ENCODE data around the gene GRB10.
A peak's percentile ranks its signal among the peaks of the same experiment; 100 is the strongest.

GRB10 gene

DNA sequence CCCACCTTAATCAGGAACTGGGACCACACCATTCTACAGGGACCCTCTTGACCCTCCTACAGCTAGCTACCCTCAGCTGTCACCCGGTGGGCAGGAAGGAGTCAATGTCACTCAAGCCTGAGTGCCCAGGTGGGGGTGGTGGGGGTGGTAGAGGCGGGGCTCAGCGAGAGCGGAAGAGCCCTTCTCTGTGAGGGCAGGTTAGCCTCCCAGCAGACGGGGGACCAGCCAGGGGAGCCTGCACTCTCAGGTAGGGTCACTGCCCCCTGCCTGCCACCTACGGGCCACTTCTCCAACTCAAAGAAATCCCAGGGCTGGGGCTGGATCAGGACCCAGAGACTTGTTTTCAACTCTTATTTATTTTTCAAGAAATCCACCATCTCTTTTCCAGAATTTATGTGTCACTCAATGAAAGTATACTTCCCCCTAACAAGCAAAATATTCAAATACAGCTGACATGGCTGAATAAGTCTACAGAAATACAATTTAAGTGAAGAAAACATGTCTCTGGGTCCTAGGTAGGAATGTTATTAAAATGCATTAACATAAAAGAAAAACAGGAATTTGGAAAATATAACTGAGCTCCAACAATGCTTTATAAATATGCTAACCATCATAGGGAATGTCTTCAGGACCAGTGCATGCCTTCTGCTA lies 154.1 kb downstream of the GRB10 start:
- DNase-seq, result no peak

DNA sequence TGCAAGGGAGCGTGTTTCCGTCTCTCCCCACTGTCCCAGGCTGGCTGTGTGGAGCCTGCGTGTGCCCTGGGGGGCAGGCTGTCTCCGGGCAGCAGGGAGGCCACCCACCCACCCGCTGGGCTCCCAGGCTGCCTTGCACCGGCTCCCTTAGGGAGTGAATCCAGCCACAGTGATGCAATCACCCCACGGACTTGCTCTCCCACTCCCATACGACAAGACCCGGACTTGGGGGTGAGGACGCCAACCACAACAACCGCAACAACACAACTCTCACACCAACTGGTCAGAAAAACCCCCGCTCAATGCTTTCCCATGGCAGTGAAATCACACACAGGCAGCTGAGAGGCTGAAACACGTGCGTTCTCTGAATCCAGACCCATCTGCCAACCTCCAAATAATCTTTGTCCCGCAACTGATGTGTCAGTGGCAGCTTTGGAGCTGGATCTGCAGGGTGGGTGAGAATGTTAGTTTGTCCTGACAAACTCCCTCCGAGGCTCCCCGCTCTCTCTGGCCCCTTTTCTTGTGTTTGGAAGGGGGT lies 154.8 kb downstream of the GRB10 start:
- no peak for DNase-seq

DNA sequence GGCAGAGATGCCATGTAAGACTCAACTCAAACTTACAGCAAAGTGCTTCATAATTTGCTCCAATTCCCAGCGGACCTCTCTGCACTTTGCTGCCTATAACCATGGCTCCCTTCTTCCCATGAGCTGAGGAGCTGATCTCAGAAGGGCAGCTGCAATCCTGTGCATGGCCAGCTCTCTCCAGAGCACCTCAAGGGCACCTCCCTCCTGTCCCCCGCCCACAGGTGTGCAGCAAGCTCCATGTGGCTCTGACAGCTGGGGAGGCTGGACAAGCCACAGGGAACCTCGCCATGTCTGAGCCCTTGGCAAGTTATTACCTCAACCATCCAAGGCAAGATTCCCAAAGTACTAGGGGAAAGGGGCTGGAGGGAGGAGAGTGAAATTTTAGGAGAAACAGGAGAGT lies 156.4 kb downstream of the GRB10 start:
- DNase-seq, result no peak

DNA sequence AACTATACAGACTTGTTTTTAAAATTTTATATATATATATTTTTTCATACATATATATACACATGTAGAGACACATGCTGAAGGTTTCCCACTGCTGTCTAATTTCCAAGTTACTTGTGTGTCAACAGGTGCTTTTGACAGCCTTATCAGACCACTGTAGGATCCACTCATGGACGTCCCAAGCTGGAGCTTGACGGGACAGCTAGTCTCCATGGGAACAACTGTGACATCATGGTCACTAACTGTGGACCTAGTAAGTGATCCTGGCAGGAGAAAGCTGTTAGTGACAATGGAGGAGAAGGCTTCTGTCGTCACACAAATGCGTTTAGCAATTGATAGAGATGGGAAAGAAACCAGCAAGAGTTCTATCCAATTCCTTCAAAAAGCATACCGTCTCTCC lies 157.3 kb downstream of the GRB10 start:
- no peak for DNase-seq

DNA sequence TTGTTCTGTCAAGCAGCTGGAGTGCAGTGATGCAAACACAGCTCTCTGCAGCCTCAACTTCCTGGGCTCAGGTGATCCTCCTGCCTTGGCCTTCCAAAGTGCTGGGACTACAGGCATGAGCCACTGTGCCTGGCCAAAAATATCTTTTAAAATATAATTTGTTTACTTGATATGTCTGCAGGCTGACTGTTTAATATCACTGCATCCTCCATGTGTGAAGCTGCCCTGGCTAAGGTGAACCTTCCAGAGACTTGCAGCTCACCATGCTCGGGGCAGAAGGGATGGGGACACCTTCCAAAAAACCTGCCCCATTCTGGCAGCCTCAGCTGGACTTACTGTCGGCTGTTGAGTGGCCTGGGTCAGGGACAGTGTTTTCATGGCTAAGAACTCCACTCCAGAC lies 159.9 kb downstream of the GRB10 start:
- no peak for DNase-seq

DNA sequence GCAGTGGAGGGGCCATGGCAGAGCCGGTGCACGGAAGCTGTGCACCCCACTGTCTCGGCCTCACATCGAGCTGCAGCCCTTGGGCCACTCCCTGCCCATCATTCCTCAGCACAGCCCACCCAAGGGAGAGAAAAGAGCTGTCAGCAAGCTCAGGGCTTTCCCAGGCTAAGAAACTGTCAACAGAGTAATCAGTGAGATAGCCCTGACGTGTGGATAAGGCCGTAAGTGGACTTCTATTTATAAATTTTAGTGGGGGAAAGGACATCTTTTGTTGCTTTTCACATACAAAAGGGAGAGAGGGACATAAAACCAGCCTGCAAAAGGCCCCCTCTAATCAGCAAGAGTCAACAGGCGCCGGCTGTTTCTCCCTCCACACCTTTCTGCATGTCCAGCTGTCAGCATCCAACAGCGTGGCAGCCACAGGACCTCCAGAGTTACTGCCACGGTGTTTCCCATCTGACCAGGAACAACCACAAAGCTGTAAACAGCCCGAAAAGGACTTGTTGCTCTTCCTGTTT lies 160.7 kb downstream of the GRB10 start:
- DNase-seq, result no peak

DNA sequence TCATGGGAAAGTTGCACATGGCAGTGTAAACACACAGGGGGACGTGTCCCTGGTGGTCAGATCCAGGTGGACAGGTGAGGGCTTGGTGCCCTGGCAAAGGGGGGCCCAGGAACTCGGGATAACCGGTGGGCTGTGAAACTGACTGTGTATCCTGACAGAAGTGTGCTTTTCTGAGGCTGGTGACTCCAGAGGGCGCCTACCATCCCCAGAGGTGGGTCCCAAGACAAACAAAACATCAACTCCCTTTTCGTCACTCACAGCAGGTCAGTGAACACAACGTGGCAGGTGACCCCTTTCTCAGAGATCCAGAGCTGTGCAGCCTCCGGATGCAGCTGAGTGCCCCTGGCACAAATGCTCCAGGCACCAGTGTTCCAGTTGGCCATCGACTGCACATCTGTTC lies 161.5 kb downstream of the GRB10 start:
- no peak for DNase-seq

DNA sequence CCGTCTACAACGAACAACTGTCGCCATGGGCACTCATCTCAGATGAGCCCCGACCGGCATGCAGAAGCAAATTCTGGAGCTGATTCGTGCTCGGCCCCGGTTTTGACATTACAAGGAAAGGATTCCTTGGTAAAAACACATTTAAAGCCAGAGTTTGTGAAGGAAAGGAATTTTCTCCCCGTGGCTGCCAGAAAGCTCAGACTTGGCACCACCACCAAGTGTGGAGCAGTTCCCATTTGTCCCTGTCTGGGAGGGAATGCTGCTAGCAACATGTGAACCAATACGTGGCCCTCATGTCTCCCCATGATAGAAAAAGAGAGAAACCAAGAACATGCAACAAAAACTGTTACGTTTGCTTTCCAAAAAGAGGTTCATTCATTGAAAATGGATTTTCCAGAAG lies 162.3 kb downstream of the GRB10 start:
- no peak for DNase-seq

DNA sequence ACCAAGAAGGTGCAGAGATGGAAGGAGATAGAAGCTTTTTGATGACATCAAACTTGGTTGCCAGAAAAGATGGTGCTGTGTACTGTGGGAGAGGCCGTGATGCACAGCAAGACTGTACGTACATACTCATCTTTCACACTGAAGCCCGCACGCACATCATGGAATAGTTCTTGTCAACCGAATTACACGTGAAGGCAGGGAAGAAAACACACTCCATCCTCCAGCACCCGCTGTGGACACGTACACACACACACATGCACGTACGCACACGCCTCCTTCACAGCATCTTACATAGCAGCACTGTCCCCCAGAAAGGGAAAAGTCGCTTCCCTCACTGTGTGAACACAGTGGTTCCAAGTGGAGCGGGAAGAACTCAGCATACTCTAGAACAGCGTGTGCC lies 163.0 kb downstream of the GRB10 start:
- no peak for DNase-seq

DNA sequence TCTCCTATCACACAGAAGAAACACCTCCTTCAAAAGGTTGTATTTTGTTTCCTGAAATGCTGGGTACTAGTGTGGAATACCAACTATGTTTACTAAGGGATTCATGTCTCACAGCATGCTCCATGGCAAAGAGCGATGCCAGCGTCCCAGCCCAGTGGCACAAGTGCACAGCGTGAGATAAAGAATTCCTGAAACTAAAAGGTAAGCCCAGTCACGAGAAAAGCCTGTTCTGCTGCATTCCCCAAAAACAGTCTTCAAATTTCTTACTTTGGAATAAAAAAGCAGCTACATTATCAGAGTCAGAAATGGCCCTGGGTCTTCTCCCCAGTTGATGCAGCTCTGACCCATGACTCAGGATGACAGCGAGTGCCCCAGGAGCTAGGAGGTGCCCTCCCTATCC lies 164.4 kb downstream of the GRB10 start:
- DNase-seq, result no peak

DNA sequence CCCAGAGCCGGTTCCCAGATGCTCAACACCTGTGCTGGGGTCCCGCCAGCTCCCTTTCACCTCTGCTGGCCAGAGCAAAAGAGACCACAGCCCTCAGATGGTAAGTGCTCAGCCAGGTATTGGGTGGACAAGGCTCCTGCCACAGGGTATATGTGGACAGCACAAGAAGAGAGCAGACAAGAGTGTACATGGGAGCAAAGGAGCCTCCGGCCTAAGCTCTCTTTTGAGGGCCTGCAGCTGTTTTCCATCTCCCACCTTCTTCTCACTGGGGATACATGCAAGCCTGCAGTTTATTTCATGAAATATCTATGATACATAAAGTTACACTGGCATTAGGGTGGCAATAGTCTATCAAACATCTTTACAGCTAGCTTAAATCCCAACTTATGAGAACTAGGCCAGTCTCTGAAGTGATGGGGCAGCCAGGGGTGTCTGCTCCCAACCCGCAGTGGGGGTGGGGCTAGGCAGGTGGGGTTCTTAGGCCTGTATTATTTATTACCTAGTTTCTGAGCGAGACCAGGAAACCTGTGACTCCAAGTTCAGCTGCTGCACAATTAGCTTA lies 167.1 kb downstream of the GRB10 start:
- no peak for DNase-seq

DNA sequence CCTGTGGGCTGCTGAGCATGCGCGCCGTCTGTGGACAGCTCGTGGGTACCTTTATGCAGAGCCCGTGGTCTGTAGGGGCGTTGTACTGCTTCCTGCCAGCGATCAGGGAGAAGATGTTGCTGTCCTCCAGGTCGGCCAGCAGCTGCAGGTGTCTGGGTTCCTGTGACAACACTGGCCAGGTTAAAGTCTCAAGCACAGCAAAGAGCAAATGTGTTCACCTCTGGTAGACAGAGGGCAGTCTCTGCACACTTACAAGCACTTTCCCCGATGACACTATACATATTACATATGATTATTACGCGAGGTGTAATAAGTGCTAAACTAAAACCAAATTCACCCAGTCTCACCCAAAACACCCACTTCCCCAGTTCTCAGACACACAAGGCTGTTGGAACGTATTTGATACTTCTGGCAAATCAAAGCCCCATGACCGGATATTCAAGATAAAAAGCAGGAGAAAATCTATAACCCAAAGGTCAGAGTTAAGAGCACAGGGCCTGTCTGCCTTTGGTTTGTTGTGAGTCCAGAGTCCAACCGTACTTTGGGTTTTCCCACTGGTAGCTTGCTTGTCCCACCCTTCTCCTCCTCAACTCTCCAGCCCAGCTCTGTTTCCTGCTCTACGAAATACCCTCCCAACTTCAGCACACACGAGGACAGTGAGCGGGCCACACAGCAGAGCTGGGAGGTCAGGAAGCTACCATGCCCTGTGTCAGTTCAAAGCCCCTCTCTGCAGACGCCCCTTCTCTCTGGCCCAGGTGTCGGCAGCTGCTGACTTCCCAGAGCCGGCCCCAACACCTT lies 167.8 kb downstream of the GRB10 start:
- DNase-seq, result no peak

DNA sequence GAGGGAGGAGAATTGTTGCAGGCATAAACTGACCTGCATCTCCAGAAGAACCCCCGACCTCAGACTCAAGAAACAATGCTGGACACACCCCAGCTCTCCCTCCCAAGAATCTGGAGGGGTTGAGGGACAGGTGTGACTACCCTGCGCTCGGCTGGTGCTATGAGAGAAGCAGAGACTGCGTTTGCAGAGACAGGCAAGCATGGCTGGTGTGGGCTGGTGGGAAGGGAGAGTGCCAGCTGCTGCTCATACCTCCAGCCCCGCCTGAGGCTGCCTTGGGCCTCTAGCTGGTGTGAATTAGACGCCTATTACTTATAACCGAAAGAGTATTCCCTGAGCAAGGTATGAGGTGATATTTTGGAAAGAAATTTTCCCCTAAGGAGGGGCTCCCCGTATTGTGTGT lies 169.2 kb downstream of the GRB10 start:
- no peak for DNase-seq

DNA sequence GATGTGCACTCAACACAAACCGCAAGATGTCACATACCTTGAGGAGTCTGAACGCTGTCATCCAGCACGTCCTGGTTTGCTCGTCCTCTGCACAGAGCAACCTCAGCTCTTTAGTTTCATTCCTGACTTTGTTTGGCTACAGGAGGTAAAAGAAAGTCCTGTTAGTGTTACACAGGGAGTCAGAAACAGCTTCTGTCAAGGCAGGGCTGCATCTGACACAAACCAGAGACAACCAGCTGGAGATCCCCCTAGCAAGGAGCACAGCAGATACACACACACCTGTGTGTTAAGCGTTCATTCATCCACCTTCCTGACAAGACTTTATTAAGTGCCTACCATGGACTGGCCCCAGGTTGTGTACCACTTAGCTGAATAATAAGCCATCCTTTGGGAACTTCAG lies 170.0 kb downstream of the GRB10 start:
- DNase-seq, result no peak

DNA sequence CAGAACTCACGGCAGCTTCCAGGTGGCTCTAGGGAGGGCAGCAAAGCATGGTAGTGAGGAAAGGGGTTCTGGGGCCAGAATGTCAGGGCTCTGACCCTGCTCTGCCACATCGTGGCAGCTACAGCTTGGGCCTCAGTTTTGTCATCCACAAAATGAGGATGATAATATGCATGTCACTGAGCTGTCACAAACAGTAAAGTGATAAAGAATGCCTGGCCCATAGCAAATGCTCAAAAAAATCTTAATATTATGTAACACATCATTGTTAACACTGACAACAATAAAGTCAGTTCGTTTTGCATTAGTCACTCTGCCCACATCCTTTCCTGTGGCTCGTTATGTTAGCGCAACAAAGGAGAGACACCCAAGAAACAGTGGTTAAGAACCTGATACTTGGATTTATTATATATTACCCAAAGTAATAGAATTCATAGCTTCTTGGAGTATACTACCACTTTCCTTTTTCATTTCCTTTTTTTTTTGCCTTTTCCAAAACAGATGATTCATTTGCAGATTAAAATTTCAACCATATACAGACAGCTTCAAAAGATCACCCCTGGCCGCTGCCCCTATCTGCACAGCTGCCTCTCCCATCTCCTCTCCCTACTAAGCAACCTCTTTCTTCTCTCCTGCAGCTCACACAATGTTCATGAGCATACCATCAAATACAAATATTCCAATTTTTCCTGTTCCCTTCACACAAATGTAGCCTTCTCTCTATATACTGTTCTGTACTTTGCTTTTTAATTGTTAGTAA lies 172.0 kb downstream of the GRB10 start:
- DNase-seq, result peak; percentile 58

DNA sequence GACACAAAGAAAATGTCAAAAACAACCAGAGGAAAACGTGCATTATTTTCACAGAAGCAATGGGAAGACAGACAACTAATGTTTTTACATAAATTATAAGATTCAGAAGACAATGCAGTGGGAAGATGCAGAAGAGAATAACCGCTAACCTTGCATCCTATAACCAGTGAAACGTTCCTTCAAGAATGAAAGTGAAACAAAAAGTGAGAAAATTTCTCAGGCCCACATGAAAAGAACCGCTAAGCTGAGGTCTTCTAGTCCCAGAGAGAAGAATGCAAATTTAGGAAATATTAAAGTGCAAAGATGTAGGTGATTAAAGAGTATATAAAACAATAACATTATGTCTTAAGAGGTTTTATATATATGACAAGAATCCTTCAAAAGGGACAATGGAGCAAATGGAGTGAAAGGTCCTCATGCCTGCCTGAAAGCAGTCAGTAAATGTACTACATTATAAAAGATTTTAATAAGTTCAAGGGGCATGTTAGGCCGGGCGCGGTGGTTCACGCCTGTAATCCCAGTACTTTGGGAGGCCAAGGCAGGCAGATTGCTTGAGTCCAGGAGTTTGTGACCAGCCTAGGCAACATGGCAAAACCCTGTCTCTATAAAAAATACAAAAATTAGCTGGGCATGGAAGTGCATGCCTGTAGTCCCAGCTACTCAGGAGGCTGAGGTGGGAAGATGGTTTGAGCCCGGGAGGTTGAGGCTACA lies 174.3 kb downstream of the GRB10 start:
- no peak for DNase-seq

DNA sequence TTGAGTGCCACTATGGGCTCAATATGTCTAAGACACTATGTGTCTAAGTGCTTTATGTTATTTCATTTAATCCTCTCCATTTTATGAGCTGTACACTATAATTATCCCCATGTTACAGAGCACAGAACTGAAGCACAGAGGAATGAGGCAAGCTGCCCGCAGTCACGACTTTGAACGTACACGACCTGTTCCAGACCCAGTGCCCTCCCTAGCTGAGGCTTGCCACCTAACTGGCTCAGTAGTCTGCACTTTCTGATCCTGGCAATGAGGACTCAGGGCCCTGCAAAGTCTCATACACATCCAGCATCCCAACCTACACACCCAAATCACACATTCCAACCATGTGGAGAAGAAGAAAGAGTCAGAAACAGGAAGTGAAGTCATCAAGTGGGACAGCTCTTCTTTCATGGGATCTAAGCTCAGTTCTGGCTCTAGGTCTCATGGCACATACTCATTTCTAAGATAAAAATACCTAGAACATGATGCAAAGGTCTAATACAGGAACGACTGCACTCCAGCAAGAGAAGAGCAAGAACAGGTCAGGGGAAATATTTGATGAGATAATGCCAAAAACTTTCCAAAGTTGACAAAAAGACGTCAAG lies 175.1 kb downstream of the GRB10 start:
- peak; percentile 13 for DNase-seq

DNA sequence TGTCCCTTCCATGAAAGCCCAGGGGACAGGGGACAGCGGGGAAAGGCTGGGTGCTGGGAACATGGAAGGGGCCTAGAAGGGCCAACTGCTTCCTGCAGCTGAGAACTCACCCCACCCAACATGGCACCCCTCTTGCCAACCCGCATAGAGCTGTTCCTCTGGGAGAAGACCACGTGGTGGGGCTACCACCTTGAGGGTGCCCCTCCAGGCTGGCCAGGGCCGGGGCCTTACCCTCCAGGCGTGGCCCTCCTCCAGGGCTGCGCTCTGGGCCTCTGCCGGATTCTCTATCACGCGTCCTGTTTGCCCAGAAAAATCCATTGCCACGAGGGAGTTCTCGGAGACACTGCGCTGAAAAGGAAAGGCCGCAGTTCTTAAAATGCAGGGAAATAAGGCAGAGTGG lies 177.6 kb downstream of the GRB10 start:
- no peak for DNase-seq

DNA sequence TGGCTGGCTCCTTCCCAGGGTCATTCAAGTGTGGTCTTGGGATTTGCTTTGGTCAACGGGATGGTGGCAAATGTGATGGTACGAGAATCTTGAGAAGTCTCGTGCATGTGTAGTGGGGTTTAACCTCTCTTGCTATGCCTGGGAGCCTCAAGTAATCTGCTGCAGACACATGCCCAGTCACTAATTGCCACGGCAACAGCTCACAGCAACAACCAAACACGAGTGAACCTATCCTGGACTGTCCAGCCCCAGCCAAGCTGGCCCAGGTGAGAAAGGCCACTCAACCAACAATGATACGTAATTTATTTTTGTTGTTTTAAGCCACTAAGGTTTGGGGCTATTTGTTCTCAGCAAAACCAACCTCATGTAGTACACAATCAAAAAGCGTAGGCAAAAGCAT lies 179.4 kb downstream of the GRB10 start:
- DNase-seq, result no peak

DNA sequence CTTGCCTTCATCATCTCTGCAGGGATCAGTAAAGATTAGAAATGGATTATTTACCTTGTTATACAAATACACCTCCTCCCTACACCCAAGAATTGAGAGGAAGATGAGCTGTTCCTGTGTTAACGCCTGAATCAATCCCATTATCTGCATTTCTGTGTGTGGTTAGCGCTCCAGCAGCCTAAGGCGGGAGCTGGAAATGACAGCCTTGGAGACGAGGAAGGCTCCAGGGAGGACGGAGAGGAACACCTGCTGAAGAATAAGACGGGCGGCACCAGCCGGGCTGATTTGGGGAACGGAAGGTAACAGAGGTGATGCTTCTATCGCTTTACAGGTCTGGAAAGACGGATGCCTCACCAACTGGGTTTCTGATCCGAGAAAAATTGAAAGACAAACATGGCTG lies 183.3 kb downstream of the GRB10 start:
- no peak for DNase-seq

DNA sequence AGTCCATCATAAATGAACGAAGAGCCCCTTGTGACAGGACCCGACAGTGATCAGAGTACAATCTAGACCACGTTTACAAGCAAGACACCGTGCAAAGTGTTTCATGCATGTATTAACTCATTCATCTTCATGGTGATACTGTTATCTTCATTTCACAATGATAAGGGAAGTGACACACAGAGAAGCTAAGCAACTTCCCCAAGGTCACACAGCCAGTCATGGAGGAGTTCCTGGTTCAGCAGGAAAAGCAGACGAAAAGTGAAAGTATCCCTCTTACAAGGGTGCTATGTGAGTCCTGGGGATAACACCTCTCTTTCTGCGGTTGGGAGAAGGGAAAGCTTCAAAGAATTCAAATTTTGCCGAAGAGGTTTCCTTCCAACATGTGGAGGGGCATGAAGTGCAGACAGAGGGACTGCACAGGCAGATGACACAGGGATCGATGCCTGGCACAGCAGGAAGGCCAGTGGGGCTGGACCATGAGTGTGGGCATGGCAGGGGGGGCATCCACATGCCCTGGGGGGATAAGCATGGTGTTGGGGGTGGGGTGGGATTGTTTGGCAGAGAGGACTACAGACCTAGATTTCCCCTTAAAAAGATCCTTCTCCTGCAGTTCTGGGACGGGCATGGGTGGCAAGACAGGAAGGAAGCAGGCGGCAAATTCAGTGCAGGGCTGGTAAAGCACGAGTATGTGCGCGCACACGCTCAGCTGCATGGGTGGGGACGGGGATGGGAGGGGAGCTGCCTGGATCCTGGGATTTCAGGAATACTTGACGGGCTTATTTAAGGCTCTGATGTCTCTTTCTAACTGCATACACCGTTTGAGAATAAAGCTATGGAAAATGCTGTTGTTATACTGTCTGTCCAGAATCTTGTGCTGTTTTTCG lies 184.0 kb downstream of the GRB10 start:
- DNase-seq, result no peak

All from fibroblast of skin of right biceps (primary cell).